ENCODE results near the gene RBM39. TPM values are rescaled to one million over a fixed set of nuclear protein-coding genes. Genes with fewer than 3 reads are reported as not detected.
"Not testable (repeated sequence)": the region's sequence is repeated elsewhere in the genome, so short reads cannot be mapped to it uniquely, and the experiment has no call there.

Gene RBM39
- total and polyA plus RNA-seq, 4 donors: 65.6 to 383 (median 322) TPM

- intact Hi-C loops (cut with DNase I): not testable (repeated sequence)
- WGBS, 2 donors: 73 to 79% methylated on average over 2 of the region's 2 CpGs
These were observed 22.9 kb upstream of the RBM39 start for GRCh38 chr20:35764936-35765335.

GRCh38 chr20:35762461-35762860, 20.4 kb upstream of the RBM39 start:
- Histone ChIP-seq H3K27ac (ENCODE audit: low read depth in 1 of 2, low read length in 2 of 2) (no peak overlapping the region), H3K27me3 (ENCODE audit: control insufficient read depth in 1 of 2, insufficient read depth in 2 of 2, low read length in 1 of 2) (no peaks in the 10 kb centered on the region), H3K4me3 (ENCODE audit: low read length in 2 of 2) (no peak overlapping the region), H3K36me3 (ENCODE audit: control insufficient read depth in 1 of 2, insufficient read depth in 2 of 2, low read length in 1 of 2) (no peaks in the 10 kb centered on the region), H3K4me1 (ENCODE audit: control insufficient read depth in 1 of 2, insufficient read depth in 2 of 2, low read length in 2 of 2) (no peaks in the 10 kb centered on the region), H3K9me3 (ENCODE audit: control insufficient read depth, low read length) (no peaks in the 10 kb centered on the region)
- ATAC-seq (ENCODE audit: low FRiP score) (no peak), DNase-seq (no peak)
- intact Hi-C loops (cut with DNase I): no loop called here
- 70 to 76% methylated on average over 3 of the region's 3 CpGs for WGBS, 2 donors

More at GRCh38 chr20:35764936-35765335, 22.9 kb upstream of the RBM39 start:
- H3K27ac ChIP-seq (ENCODE audit: low read depth in 1 of 2, low read length in 2 of 2); H3K4me1 ChIP-seq (ENCODE audit: control insufficient read depth in 1 of 2, insufficient read depth in 2 of 2, low read length in 2 of 2); ATAC-seq (ENCODE audit: low FRiP score); H3K9me3 ChIP-seq (ENCODE audit: control insufficient read depth, low read length); H3K4me3 ChIP-seq (ENCODE audit: low read length in 2 of 2); DNase-seq; H3K36me3 ChIP-seq (ENCODE audit: control insufficient read depth in 1 of 2, insufficient read depth in 2 of 2, low read length in 1 of 2); H3K27me3 ChIP-seq (ENCODE audit: control insufficient read depth in 1 of 2, insufficient read depth in 2 of 2, low read length in 1 of 2): not testable (repeated sequence)

- H3K4me3 ChIP-seq (ENCODE audit: low read length in 2 of 2); H3K27ac ChIP-seq (ENCODE audit: low read depth in 1 of 2, low read length in 2 of 2); DNase-seq; ATAC-seq (ENCODE audit: low FRiP score); intact Hi-C loops (cut with DNase I); H3K9me3 ChIP-seq (ENCODE audit: control insufficient read depth, low read length); H3K27me3 ChIP-seq (ENCODE audit: control insufficient read depth in 1 of 2, insufficient read depth in 2 of 2, low read length in 1 of 2); H3K36me3 ChIP-seq (ENCODE audit: control insufficient read depth in 1 of 2, insufficient read depth in 2 of 2, low read length in 1 of 2); H3K4me1 ChIP-seq (ENCODE audit: control insufficient read depth in 1 of 2, insufficient read depth in 2 of 2, low read length in 2 of 2): not testable (repeated sequence)
- WGBS, 2 donors: 93% methylated on average over 11 of the region's 11 CpGs
These were observed 19.5 kb upstream of the RBM39 start for GRCh38 chr20:35761548-35761947.

- Histone ChIP-seq H3K27ac (ENCODE audit: low read depth in 1 of 2, low read length in 2 of 2) (no peak overlapping the region), H3K27me3 (ENCODE audit: control insufficient read depth in 1 of 2, insufficient read depth in 2 of 2, low read length in 1 of 2) (peaks cover 0 to 2% of the 10 kb centered on the region in 2 donors)
These were observed 15.1 kb upstream of the RBM39 start for GRCh38 chr20:35757098-35757705.

GRCh38 chr20:35756404-35756803, 14.3 kb upstream of the RBM39 start:
- DNase-seq (no peak), ATAC-seq (ENCODE audit: low FRiP score) (no peak)
- Histone ChIP-seq H3K27me3 (ENCODE audit: control insufficient read depth in 1 of 2, insufficient read depth in 2 of 2, low read length in 1 of 2) (peaks cover 0 to 2% of the 10 kb centered on the region in 2 donors), H3K36me3 (ENCODE audit: control insufficient read depth in 1 of 2, insufficient read depth in 2 of 2, low read length in 1 of 2) (no peaks in the 10 kb centered on the region), H3K4me3 (ENCODE audit: low read length in 2 of 2) (no peak overlapping the region), H3K4me1 (ENCODE audit: control insufficient read depth in 1 of 2, insufficient read depth in 2 of 2, low read length in 2 of 2) (no peaks in the 10 kb centered on the region), H3K27ac (ENCODE audit: low read depth in 1 of 2, low read length in 2 of 2) (no peak overlapping the region), H3K9me3 (ENCODE audit: control insufficient read depth, low read length) (no peaks in the 10 kb centered on the region)
- 91 to 97% methylated on average over 4 of the region's 4 CpGs for WGBS, 2 donors
- intact Hi-C loops (cut with DNase I): no loop called here

More at GRCh38 chr20:35757098-35757705, 15.1 kb upstream of the RBM39 start:
- no peaks in the 10 kb centered on the region for H3K4me1 ChIP-seq (ENCODE audit: control insufficient read depth in 1 of 2, insufficient read depth in 2 of 2, low read length in 2 of 2)
- no peak overlapping the region for H3K4me3 ChIP-seq (ENCODE audit: low read length in 2 of 2)
- intact Hi-C loops (cut with DNase I): no loop called here
- H3K9me3 ChIP-seq (ENCODE audit: control insufficient read depth, low read length): no peaks in the 10 kb centered on the region
- WGBS, 2 donors: 74% methylated on average over 4 of the region's 4 CpGs
- H3K36me3 ChIP-seq (ENCODE audit: control insufficient read depth in 1 of 2, insufficient read depth in 2 of 2, low read length in 1 of 2): no peaks in the 10 kb centered on the region
- DNase-seq (no peak), ATAC-seq (ENCODE audit: low FRiP score) (no peak)

- no peaks in the 10 kb centered on the region for H3K9me3 ChIP-seq (ENCODE audit: control insufficient read depth, low read length)
- H3K4me1 ChIP-seq (ENCODE audit: control insufficient read depth in 1 of 2, insufficient read depth in 2 of 2, low read length in 2 of 2): no peaks in the 10 kb centered on the region
- no peaks in the 10 kb centered on the region for H3K36me3 ChIP-seq (ENCODE audit: control insufficient read depth in 1 of 2, insufficient read depth in 2 of 2, low read length in 1 of 2)
- H3K27me3 ChIP-seq (ENCODE audit: control insufficient read depth in 1 of 2, insufficient read depth in 2 of 2, low read length in 1 of 2): peaks cover 0 to 2% of the 10 kb centered on the region in 2 donors
- WGBS, 2 donors: 68 to 74% methylated on average over 2 of the region's 2 CpGs
- DNase-seq (no peak), ATAC-seq (ENCODE audit: low FRiP score) (no peak)
- no peak overlapping the region for H3K27ac ChIP-seq (ENCODE audit: low read depth in 1 of 2, low read length in 2 of 2)
- intact Hi-C loops (cut with DNase I): no loop called here
- no peak overlapping the region for H3K4me3 ChIP-seq (ENCODE audit: low read length in 2 of 2)
These were observed 8.6 kb upstream of the RBM39 start for GRCh38 chr20:35750611-35751010.

- H3K4me3 ChIP-seq (ENCODE audit: low read length in 2 of 2); DNase-seq; H3K27ac ChIP-seq (ENCODE audit: low read depth in 1 of 2, low read length in 2 of 2); H3K9me3 ChIP-seq (ENCODE audit: control insufficient read depth, low read length); ATAC-seq (ENCODE audit: low FRiP score); H3K4me1 ChIP-seq (ENCODE audit: control insufficient read depth in 1 of 2, insufficient read depth in 2 of 2, low read length in 2 of 2); H3K27me3 ChIP-seq (ENCODE audit: control insufficient read depth in 1 of 2, insufficient read depth in 2 of 2, low read length in 1 of 2); H3K36me3 ChIP-seq (ENCODE audit: control insufficient read depth in 1 of 2, insufficient read depth in 2 of 2, low read length in 1 of 2); intact Hi-C loops (cut with DNase I): not testable (repeated sequence)
- 93 to 98% methylated on average over 3 of the region's 3 CpGs for WGBS, 2 donors
These were observed 2.4 kb upstream of the RBM39 start for GRCh38 chr20:35744492-35744841.

- H3K4me3 ChIP-seq (ENCODE audit: low read length in 2 of 2): no peak overlapping the region
- H3K4me1 ChIP-seq (ENCODE audit: control insufficient read depth in 1 of 2, insufficient read depth in 2 of 2, low read length in 2 of 2): peaks cover 0 to 4% of the 10 kb centered on the region in 2 donors
- no peaks in the 10 kb centered on the region for H3K27me3 ChIP-seq (ENCODE audit: control insufficient read depth in 1 of 2, insufficient read depth in 2 of 2, low read length in 1 of 2)
- DNase-seq: peak in 1 of 2 donors; percentile 59
- H3K27ac ChIP-seq (ENCODE audit: low read depth in 1 of 2, low read length in 2 of 2): no peak overlapping the region
- H3K9me3 ChIP-seq (ENCODE audit: control insufficient read depth, low read length): no peaks in the 10 kb centered on the region
- intact Hi-C loops (cut with DNase I): loop anchor here (2.0 kb wide), 2 partner anchors 29 to 141 kb away; partner anchors contain the start of gene PHF20 (in 1 of the 2)
- ATAC-seq (ENCODE audit: low FRiP score): no peak
- WGBS, 2 donors: 85% methylated on average over 15 of the region's 15 CpGs
- peaks cover 2% of the 10 kb centered on the region in 2 donors for H3K36me3 ChIP-seq (ENCODE audit: control insufficient read depth in 1 of 2, insufficient read depth in 2 of 2, low read length in 1 of 2)
These were observed 1.8 kb upstream of the RBM39 start for GRCh38 chr20:35743693-35744491.

Measured in aorta (tissue), 5 donors.